ENCODE measurements around the gene NDUFB7.
"Not testable (repeated sequence)": the region's sequence is repeated elsewhere in the genome, so short reads cannot be mapped to it uniquely, and the experiment has no call there.

GRCh38 chr19:14564652-14565297, 7.1 kb downstream of the NDUFB7 start:
- not testable (repeated sequence) for TF ChIP-seq CTCF (IDR thresholded peaks at IDR 0.05; ENCODE audit: control extremely low read depth in 1 of 3, insufficient read depth in 1 of 3, low read depth in 1 of 3, low read length in 3 of 3); TAF7 (optimal IDR thresholded peaks at IDR 0.05; ENCODE audit: borderline replicate concordance, low read depth, low read length); FOSL1 (IDR thresholded peaks at IDR 0.05; ENCODE audit: insufficient read depth, low read depth, low read length)

Data from H1 (cell line).